ENCODE measurements around the gene TCF4. TPM values are rescaled to one million over a fixed set of nuclear protein-coding genes. Genes with fewer than 3 reads are reported as not detected.

The TCF4 gene
- total RNA-seq, 1 experiment from 2014 or later = 12.5 TPM

GRCh38 chr18:55517055-55517454, 70.9 kb downstream of the TCF4 start:
- Histone ChIP-seq H2AFZ (ENCODE audit: low read length) (no peak overlapping the region), H3K27ac (ENCODE audit: low read length) (no peak overlapping the region), H3K4me3 (ENCODE audit: low read length) (no peak overlapping the region), H3K9me3 (ENCODE audit: low read length) (no peaks in the 10 kb centered on the region), H3K4me1 (ENCODE audit: insufficient read depth, low read length) (no peaks in the 10 kb centered on the region), H3K4me2 (ENCODE audit: low read length) (no peak overlapping the region), H3F3A (ENCODE audit: low read length, unreplicated experiment) (no peaks in the 10 kb centered on the region), H3K9ac (ENCODE audit: low read length) (no peak overlapping the region), H3K79me2 (ENCODE audit: low read length) (no peaks in the 10 kb centered on the region), H3K36me3 (ENCODE audit: low read depth, low read length) (no peaks in the 10 kb centered on the region), H3K9me2 (replicated peaks; ENCODE audit: low read length) (no peaks in the 10 kb centered on the region), H4K20me1 (ENCODE audit: low read length) (no peaks in the 10 kb centered on the region), H3K27me3 (ENCODE audit: low read length) (no peaks in the 10 kb centered on the region)
- TF ChIP-seq CTCF (conservative IDR thresholded peaks at IDR 0.05; ENCODE audit: low read depth, low read length) (no peak), EZH2phosphoT487 (IDR thresholded peaks at IDR 0.05; ENCODE audit: borderline replicate concordance, low read length) (no peak), EZH2 (IDR thresholded peaks at IDR 0.05; ENCODE audit: low read length, unreplicated experiment) (no peak)
- no TSS peak for BruUV-seq (replicated peaks)
- ChIA-PET CTCF (no interaction called here), POLR2A (ENCODE audit: unreplicated experiment) (no interaction called here)
- no peak for DNase-seq
- intact Hi-C loops (cut with micrococcal nuclease) = no loop called here
- no peak for ATAC-seq

- intact Hi-C loops (cut with micrococcal nuclease) = no loop called here
- Histone ChIP-seq H3K4me3 (ENCODE audit: low read length) (no peak overlapping the region), H3K9me3 (ENCODE audit: low read length) (no peaks in the 10 kb centered on the region), H3K27me3 (ENCODE audit: low read length) (no peaks in the 10 kb centered on the region), H3K9me2 (replicated peaks; ENCODE audit: low read length) (no peaks in the 10 kb centered on the region), H3K79me2 (ENCODE audit: low read length) (no peaks in the 10 kb centered on the region), H3K36me3 (ENCODE audit: low read depth, low read length) (no peaks in the 10 kb centered on the region), H2AFZ (ENCODE audit: low read length) (no peak overlapping the region), H3F3A (ENCODE audit: low read length, unreplicated experiment) (no peaks in the 10 kb centered on the region), H3K9ac (ENCODE audit: low read length) (no peak overlapping the region), H3K4me1 (ENCODE audit: insufficient read depth, low read length) (peaks cover 3% of the 10 kb centered on the region), H3K4me2 (ENCODE audit: low read length) (no peak overlapping the region), H3K27ac (ENCODE audit: low read length) (no peak overlapping the region), H4K20me1 (ENCODE audit: low read length) (no peaks in the 10 kb centered on the region)
- ChIA-PET POLR2A (ENCODE audit: unreplicated experiment) (no interaction called here), CTCF (no interaction called here)
- no TSS peak for BruUV-seq (replicated peaks)
- ATAC-seq (no peak), DNase-seq (peak; percentile 11)
- TF ChIP-seq EZH2phosphoT487 (IDR thresholded peaks at IDR 0.05; ENCODE audit: borderline replicate concordance, low read length) (no peak), EZH2 (IDR thresholded peaks at IDR 0.05; ENCODE audit: low read length, unreplicated experiment) (no peak), CTCF (conservative IDR thresholded peaks at IDR 0.05; ENCODE audit: low read depth, low read length) (no peak)
Measured at GRCh38 chr18:55515941-55516710, 71.9 kb downstream of the TCF4 start.

GRCh38 chr18:55515214-55515613, 72.8 kb downstream of the TCF4 start:
- BruUV-seq (replicated peaks) = no TSS peak
- no peaks in the 10 kb centered on the region for H3F3A ChIP-seq (ENCODE audit: low read length, unreplicated experiment)
- TF ChIP-seq EZH2phosphoT487 (IDR thresholded peaks at IDR 0.05; ENCODE audit: borderline replicate concordance, low read length) = no peak
- TF ChIP-seq CTCF (conservative IDR thresholded peaks at IDR 0.05; ENCODE audit: low read depth, low read length) = no peak
- no peak for TF ChIP-seq EZH2 (IDR thresholded peaks at IDR 0.05; ENCODE audit: low read length, unreplicated experiment)
- ChIA-PET CTCF (no interaction called here), POLR2A (ENCODE audit: unreplicated experiment) (no interaction called here)
- intact Hi-C loops (cut with micrococcal nuclease) = no loop called here
- no peaks in the 10 kb centered on the region for H4K20me1 ChIP-seq (ENCODE audit: low read length)
- no peaks in the 10 kb centered on the region for H3K36me3 ChIP-seq (ENCODE audit: low read depth, low read length)
- H3K79me2 ChIP-seq (ENCODE audit: low read length) = no peaks in the 10 kb centered on the region
- no peaks in the 10 kb centered on the region for H3K27me3 ChIP-seq (ENCODE audit: low read length)
- DNase-seq = no peak
- H3K9me3 ChIP-seq (ENCODE audit: low read length) = no peaks in the 10 kb centered on the region
- H2AFZ ChIP-seq (ENCODE audit: low read length) = no peak overlapping the region
- ATAC-seq = no peak
- no peak overlapping the region for H3K4me2 ChIP-seq (ENCODE audit: low read length)
- no peak overlapping the region for H3K27ac ChIP-seq (ENCODE audit: low read length)
- no peaks in the 10 kb centered on the region for H3K9me2 ChIP-seq (replicated peaks; ENCODE audit: low read length)
- no peak overlapping the region for H3K4me3 ChIP-seq (ENCODE audit: low read length)
- H3K4me1 ChIP-seq (ENCODE audit: insufficient read depth, low read length) = peaks cover 12% of the 10 kb centered on the region
- no peak overlapping the region for H3K9ac ChIP-seq (ENCODE audit: low read length)
